Esophagus muscularis mucosa (tissue), 4 donors: ENCODE results near the gene MTG1. TPM values are rescaled to one million over a fixed set of nuclear protein-coding genes. Genes with fewer than 3 reads are reported as not detected.
A peak's percentile ranks its signal among the peaks of the same experiment; 100 is the strongest.
"Not testable (repeated sequence)": the region's sequence is repeated elsewhere in the genome, so short reads cannot be mapped to it uniquely, and the experiment has no call there.

ENCODE experiments used
- DNase-seq: peaks from one replicate; pipeline ENCODE4 v3.0.0-alpha.2; 2017; ENCODE audit errors: extremely low spot score
- H3K27ac ChIP-seq, 4 donors: fragments of 200-600 bp; sonication (generic); replicated peaks in 1 of 4; 1 replicate in 3 of 4; 2 replicates in 1 of 4; pipeline ENCODE4 v1.5.1; 2016 to 2019; ENCODE audit warnings: mild to moderate bottlenecking in 1 of 4
- H3K27me3 ChIP-seq, 4 donors: fragments of 200-600 bp; sonication (generic); one replicate each; pipeline versions ENCODE4 v1.5.1 to v1.6.0; 2016 to 2019
- H3K36me3 ChIP-seq, 4 donors: fragments of 200-600 bp; sonication (generic); one replicate each; pipeline ENCODE4 v1.5.1; 2016 to 2019
- H3K4me1 ChIP-seq, 4 donors: fragments of 200-600 bp; sonication (generic); one replicate each; pipeline ENCODE4 v1.5.1; 2016 to 2019
- H3K4me3 ChIP-seq, 4 donors: fragments of 200-600 bp; sonication (generic); 1 replicate in 2 of 4; 2 replicates in 2 of 4; pipeline ENCODE4 v1.5.1; 2016 to 2019; ENCODE audit warnings: mild to moderate bottlenecking in 4 of 4, moderate library complexity in 1 of 4
- H3K9me3 ChIP-seq, 4 donors: fragments of 200-600 bp; sonication (generic); 1 replicate in 3 of 4; 2 replicates in 1 of 4; pipeline ENCODE4 v1.5.1; 2016 to 2019
- EP300 ChIP-seq: sonication (generic); formaldehyde crosslinking; IDR thresholded peaks from one replicate; pipeline ENCODE4 v1.6.1; 2017; ENCODE audit warnings: antibody characterized with exemption
- POLR2A ChIP-seq: fragments of 450-650 bp; IDR thresholded peaks from one replicate; pipeline ENCODE4 v1.6.1; 2017; ENCODE audit warnings: antibody characterized with exemption, moderate library complexity, mild to moderate bottlenecking, low read depth
- POLR2AphosphoS5 ChIP-seq, 2 donors: sonication (generic); formaldehyde crosslinking; IDR thresholded peaks; one replicate each; pipeline ENCODE4 v1.6.1; 2017; ENCODE audit warnings: antibody characterized with exemption in 2 of 2
- WGBS: methylation state at CpG from one replicate; pipeline ENCODE4 v1.1.5; 2018; 5-methylcytosine and 5-hydroxymethylcytosine counted together
- intact Hi-C: fragments of 100-400 bp; cut with DNase I; formaldehyde crosslinking; loops from one replicate; pipeline ENCODE4 v1.15.1; 2023
- total RNA-seq, 4 donors: library from RNA; depleted of rRNA; stranded (reverse); fragments of >200 nt; gene quantifications; one replicate each; pipeline versions ENCODE4 v1.1.0 to v1.2.1, GENCODE V29; 2016
- TF ChIP-seq, protein P1 (sequence below), 3 experiments: fragments of 200-600 bp in 2 of 3; fragments of 450-650 bp in 1 of 3; sonication (generic) in 2 of 3; IDR thresholded peaks; one replicate each; pipeline ENCODE4 v1.5.1; 2017 to 2019; ENCODE audit warnings: antibody characterized with exemption in 3 of 3, mild to moderate bottlenecking in 2 of 3, moderate library complexity in 1 of 3

The MTG1 gene
- total RNA-seq, 4 donors from 2014 or later = 12.6 to 23.6 (median 15.9) TPM

DNA sequence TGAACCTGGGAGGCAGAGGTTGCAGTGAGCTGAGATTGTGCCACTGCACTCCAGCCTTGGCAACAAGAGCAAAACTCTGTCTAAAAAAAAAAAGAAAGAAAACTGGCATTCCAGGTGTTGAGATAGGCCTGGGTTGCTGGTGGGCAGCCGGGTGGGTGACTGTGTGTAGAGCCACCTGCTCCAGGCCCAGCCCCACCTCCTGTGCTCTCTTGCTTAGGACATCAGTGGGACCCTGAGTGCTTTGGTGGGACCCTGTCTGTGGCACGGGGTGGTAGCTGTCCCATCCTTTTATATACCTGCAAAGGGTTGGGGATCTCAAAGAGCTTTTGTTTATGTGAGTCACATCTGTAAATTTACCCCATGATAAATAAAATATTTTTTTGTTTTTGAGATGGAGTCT, 8.7 kb upstream of the MTG1 start:
- Histone ChIP-seq H3K27me3 (no peaks in the 10 kb centered on the region), H3K27ac (no peak overlapping the region), H3K4me1 (peaks cover 6 to 11% (median 8%) of the 10 kb centered on the region in 4 donors), H3K4me3 (no peak overlapping the region), H3K36me3 (peaks cover 0 to 65% (median 25%) of the 10 kb centered on the region in 4 donors), H3K9me3 (no peaks in the 10 kb centered on the region)
- WGBS = 100% methylated on average over 2 of the region's 2 CpGs
- TF ChIP-seq EP300 (no peak), POLR2AphosphoS5 (IDR thresholded peaks at IDR 0.05) (no peak), POLR2A (no peak)
- TF ChIP-seq, protein P1, sequence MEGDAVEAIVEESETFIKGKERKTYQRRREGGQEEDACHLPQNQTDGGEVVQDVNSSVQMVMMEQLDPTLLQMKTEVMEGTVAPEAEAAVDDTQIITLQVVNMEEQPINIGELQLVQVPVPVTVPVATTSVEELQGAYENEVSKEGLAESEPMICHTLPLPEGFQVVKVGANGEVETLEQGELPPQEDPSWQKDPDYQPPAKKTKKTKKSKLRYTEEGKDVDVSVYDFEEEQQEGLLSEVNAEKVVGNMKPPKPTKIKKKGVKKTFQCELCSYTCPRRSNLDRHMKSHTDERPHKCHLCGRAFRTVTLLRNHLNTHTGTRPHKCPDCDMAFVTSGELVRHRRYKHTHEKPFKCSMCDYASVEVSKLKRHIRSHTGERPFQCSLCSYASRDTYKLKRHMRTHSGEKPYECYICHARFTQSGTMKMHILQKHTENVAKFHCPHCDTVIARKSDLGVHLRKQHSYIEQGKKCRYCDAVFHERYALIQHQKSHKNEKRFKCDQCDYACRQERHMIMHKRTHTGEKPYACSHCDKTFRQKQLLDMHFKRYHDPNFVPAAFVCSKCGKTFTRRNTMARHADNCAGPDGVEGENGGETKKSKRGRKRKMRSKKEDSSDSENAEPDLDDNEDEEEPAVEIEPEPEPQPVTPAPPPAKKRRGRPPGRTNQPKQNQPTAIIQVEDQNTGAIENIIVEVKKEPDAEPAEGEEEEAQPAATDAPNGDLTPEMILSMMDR (IDR thresholded peaks at IDR 0.05) = no peak
- intact Hi-C loops = no loop called here
- no peak for DNase-seq

DNA sequence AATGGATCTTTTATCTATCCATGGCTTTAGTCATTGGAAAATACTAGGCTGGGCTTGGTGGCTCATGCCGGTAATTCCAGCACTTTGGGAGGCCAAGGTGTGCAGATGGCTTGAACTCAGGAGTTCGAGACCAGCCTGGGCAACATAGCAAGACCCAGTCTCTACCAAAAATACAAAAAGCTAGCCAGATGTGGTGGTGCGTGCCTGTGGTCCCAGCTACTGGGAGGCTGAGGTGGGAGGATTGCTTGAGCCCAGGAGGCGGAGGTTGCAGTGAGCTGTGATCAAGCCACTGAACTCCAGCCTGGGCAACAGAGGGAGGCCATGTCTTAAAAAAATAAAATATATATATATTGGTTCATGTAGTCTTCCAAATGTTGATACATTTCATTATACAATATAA, 7.0 kb upstream of the MTG1 start:
- H3K27ac ChIP-seq, H3K4me3 ChIP-seq, DNase-seq, H3K4me1 ChIP-seq, H3K9me3 ChIP-seq, intact Hi-C loops, H3K27me3 ChIP-seq: not testable (repeated sequence)
- WGBS = 96% methylated on average over 4 of the region's 4 CpGs
- peaks cover 0 to 72% (median 29%) of the 10 kb centered on the region in 4 donors for H3K36me3 ChIP-seq

DNA sequence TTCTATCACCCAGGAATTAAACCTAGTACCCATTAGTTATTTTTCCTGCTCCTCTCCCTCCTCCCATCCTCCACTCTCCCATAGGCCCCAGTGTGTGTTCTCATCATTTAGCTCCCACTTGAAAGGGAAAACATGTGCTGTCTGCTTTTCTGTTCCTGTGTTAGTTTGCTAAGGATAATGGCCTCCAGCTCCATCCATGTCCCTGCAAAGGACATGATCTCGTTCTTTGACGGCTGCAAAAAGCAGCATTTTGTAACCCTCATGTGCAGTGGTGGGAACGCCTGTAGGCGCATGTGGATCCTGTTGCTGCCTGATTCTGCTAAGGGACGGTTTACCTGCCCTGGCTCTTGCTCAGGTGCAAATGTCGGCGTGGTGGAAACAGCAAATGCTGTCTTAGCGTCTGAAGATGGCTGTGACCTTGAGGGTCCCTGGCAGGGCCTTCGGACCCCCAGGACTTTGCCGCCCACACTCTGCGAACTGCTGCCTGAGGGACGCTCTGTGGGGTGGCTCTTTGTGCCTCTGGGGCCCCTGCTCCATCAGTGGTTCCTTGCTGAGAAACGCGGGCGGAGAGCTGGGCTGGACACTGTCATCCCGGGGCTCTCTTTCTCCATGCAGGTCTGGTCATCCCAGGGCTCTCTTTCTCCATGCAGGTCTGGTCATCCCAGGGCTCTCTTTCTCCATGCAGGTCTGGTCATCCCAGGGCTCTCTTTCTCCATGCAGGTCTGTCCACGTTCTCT, 5.6 kb upstream of the MTG1 start:
- Histone ChIP-seq H3K27ac (no peak overlapping the region), H3K9me3 (no peaks in the 10 kb centered on the region), H3K4me3 (no peak overlapping the region), H3K36me3 (peaks cover 0 to 61% (median 24%) of the 10 kb centered on the region in 4 donors), H3K4me1 (peaks cover 0 to 6% (median 5%) of the 10 kb centered on the region in 4 donors), H3K27me3 (no peaks in the 10 kb centered on the region)
- DNase-seq = no peak
- intact Hi-C loops = no loop called here
- TF ChIP-seq EP300 = no peak
- no peak for TF ChIP-seq POLR2A
- TF ChIP-seq, protein P1 (IDR thresholded peaks at IDR 0.05) = no peak
- 78% methylated on average over 14 of the region's 17 CpGs for WGBS

DNA sequence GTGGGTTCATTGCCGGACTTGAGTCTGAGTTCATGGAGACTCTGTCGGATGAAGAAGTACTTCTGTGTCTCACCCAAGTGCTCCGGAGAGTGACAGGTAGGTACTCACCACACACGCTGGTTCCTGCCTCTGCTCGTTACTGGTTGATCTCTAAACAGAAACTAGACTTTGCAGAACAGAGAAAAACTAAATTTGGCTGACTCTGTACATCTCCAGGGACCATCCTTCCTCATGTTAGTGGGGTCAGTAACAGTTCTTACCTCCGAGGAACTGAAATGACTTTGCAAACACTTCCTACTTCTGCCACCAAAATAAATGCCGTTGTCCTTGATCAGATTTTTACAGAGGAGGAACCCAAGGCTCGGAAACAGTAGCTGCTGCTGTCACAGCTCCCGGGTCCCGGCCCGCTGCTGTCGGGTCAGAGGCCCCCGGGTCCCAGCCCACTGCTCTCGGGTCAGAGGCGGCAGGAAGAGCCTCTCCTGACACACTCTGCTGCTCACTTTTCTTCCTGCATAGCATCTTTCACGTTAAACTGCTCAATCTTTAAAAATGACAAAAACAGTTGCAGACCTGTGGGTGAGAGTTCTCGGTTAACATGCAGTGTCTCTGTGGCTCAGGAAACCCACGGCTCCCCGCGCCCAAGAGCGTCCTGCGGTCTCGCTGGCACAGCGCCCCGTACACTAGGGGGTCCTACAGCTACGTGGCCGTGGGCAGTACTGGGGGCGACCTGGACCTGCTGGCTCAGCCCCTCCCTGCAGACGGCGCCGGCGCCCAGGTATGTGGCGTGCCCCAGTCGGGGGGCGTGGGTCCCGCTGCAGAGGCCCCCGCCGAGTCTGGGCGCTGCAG, 4.8 kb upstream of the MTG1 start:
- Histone ChIP-seq H3K27ac (peak overlapping the region in 1 of 4 donors; percentile 36), H3K4me3 (peak overlapping the region in 2 of 4 donors; percentile 5 to 30), H3K4me1 (peaks cover 0 to 6% (median 6%) of the 10 kb centered on the region in 4 donors), H3K27me3 (no peaks in the 10 kb centered on the region), H3K9me3 (no peaks in the 10 kb centered on the region), H3K36me3 (peaks cover 0 to 54% (median 21%) of the 10 kb centered on the region in 4 donors)
- WGBS = 83% methylated on average over 39 of the region's 39 CpGs
- no peak for DNase-seq
- intact Hi-C loops = no loop called here
- TF ChIP-seq EP300 = no peak
- no peak for TF ChIP-seq POLR2A
- TF ChIP-seq POLR2AphosphoS5 (IDR thresholded peaks at IDR 0.05) = no peak

DNA sequence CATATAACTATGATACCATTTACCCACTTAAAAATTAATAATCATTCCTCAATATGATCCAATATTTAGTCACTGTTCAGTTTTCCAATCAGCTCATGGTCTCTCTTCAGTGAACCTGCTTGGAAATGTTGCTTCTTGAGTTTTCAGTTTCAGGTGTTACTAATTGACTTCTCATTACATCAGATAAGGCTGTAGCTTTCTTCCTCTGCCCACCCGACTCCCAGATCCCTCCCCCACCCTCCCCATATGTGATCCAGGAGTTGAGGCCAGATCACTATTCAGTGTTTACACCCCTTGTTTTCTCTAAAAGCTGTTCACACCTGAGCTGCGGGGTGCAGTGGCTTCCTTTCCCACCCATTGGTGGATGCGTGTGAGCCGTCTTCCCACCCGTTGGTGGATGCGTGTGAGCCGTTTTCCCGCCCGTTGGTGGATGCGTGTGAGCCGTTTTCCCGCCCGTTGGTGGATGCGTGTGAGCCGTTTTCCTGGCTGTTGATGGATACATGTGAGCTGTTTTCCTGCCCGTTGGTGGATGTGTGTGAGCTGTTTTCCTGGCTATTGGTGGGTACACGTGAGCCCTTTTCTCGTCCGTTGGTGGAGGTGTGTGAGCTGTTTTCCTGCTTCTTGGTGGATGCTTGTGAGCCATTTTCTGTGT, 3.2 kb upstream of the MTG1 start:
- intact Hi-C loops = no loop called here
- no peak overlapping the region for H3K4me3 ChIP-seq
- H3K36me3 ChIP-seq = peaks cover 0 to 45% (median 11%) of the 10 kb centered on the region in 4 donors
- 88% methylated on average over 19 of the region's 19 CpGs for WGBS
- TF ChIP-seq POLR2A = no peak
- TF ChIP-seq EP300 = no peak
- TF ChIP-seq, protein P1 (IDR thresholded peaks at IDR 0.05) = no peak
- TF ChIP-seq POLR2AphosphoS5 (IDR thresholded peaks at IDR 0.05) = no peak
- H3K4me1 ChIP-seq = peaks cover 14 to 18% (median 16%) of the 10 kb centered on the region in 4 donors
- no peak overlapping the region for H3K27ac ChIP-seq
- H3K27me3 ChIP-seq = no peaks in the 10 kb centered on the region
- no peaks in the 10 kb centered on the region for H3K9me3 ChIP-seq
- no peak for DNase-seq
